ENCODE measurements around the gene PRDM16. TPM values are rescaled to one million over a fixed set of nuclear protein-coding genes. Genes with fewer than 3 reads are reported as not detected.

The PRDM16 gene
- total RNA-seq, 1 experiment from 2014 or later = 0.17 TPM

DNA sequence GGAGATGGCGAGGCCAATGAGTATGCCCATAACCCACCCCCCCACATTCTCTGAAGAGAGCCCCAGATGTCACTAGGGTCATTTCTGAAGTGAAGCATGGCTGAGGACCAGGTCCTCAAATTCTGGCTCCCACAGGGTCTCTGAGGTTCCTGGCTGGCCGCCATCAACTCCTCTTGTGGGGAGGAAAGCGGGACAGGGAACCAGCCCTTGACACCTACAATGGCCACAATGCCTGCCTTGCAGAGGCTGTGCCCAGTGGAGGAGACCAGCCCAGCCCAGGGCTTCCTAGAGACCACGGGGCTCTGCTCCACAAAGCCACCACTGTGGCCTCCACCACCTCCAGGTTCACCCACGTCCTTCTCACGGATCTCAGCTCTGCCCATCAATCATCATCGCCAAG, 265.4 kb downstream of the PRDM16 start:
- H3K27ac Mint-ChIP-seq = peak overlapping the region in 1 of 3 experiments; percentile 5; a peak in 1 of 7 replicates
- Histone ChIP-seq H2BK12ac (ENCODE audit: insufficient read length, low read depth, low read length) (no peak overlapping the region), H3K27me3 (ENCODE audit: insufficient read depth, low read length) (no peaks in the 10 kb centered on the region), H3K27ac (ENCODE audit: insufficient read length, low read depth, low read length) (no peak overlapping the region), H2AFZ (ENCODE audit: low read length) (no peak overlapping the region), H3K56ac (ENCODE audit: insufficient read length, low read depth, low read length) (no peak overlapping the region), H2BK15ac (ENCODE audit: low read depth, low read length) (no peak overlapping the region), H3K4me2 (ENCODE audit: insufficient read depth, insufficient read length, low read length) (no peak overlapping the region), H3K9ac (ENCODE audit: extremely low read depth, insufficient read length, low read length) (no peak overlapping the region), H4K91ac (ENCODE audit: insufficient read length, low read depth, low read length) (no peak overlapping the region), H3K18ac (ENCODE audit: insufficient read length, low read depth, low read length) (no peak overlapping the region), H3T11ph (ENCODE audit: low read length) (no peak overlapping the region), H3K4ac (ENCODE audit: low read depth, low read length) (no peak overlapping the region), H2AK5ac (ENCODE audit: insufficient read length, low read length) (no peak overlapping the region), H2BK120ac (ENCODE audit: low read depth, low read length, poor library complexity, severe bottlenecking) (no peak overlapping the region), H2BK20ac (ENCODE audit: low read depth, low read length, poor library complexity, severe bottlenecking) (no peak overlapping the region), H3K14ac (ENCODE audit: insufficient read depth, low read length) (no peak overlapping the region), H3K79me2 (ENCODE audit: insufficient read depth, low read length) (no peaks in the 10 kb centered on the region), H3K4me1 (ENCODE audit: insufficient read depth, low read length) (no peaks in the 10 kb centered on the region), H3K23ac (ENCODE audit: insufficient read length, low read depth, low read length) (no peak overlapping the region), H3K23me2 (ENCODE audit: insufficient read length, low read depth, low read length, poor library complexity, severe bottlenecking) (no peaks in the 10 kb centered on the region), H4K20me1 (ENCODE audit: control insufficient read depth, insufficient read depth, insufficient read length) (no peaks in the 10 kb centered on the region), H4K5ac (ENCODE audit: insufficient read length, low read depth, low read length) (no peak overlapping the region), H2BK5ac (ENCODE audit: insufficient read length, low read length) (no peak overlapping the region), H3K79me1 (ENCODE audit: insufficient read depth, low read depth, low read length, poor library complexity, severe bottlenecking) (no peaks in the 10 kb centered on the region), H3K9me3 (ENCODE audit: control insufficient read depth, low read depth, low read length) (no peaks in the 10 kb centered on the region), H4K8ac (replicated peaks; ENCODE audit: insufficient read length, low read depth, low read length) (no peak overlapping the region)
- DNase-seq = no peak
- H3K4me3 Mint-ChIP-seq = no peak overlapping the region
- peaks cover 0 to 12% of the 10 kb centered on the region in 2 experiments; a peak in 3 of 4 replicates for H3K4me1 Mint-ChIP-seq
- H3K27me3 Mint-ChIP-seq (ENCODE audit: low read depth) = no peaks in the 10 kb centered on the region
- no peaks in the 10 kb centered on the region for H3K9me3 Mint-ChIP-seq
- WGBS (ENCODE audit: extremely low coverage, insufficient read length, low lambda C conversion rate) = no CpG with 5 or more reads among the region's 7 CpGs
- H3K36me3 Mint-ChIP-seq (ENCODE audit: insufficient read depth in 1 of 3, low read depth in 3 of 3) = no peaks in the 10 kb centered on the region; a peak in 1 of 7 replicates
- TF ChIP-seq, protein P1, sequence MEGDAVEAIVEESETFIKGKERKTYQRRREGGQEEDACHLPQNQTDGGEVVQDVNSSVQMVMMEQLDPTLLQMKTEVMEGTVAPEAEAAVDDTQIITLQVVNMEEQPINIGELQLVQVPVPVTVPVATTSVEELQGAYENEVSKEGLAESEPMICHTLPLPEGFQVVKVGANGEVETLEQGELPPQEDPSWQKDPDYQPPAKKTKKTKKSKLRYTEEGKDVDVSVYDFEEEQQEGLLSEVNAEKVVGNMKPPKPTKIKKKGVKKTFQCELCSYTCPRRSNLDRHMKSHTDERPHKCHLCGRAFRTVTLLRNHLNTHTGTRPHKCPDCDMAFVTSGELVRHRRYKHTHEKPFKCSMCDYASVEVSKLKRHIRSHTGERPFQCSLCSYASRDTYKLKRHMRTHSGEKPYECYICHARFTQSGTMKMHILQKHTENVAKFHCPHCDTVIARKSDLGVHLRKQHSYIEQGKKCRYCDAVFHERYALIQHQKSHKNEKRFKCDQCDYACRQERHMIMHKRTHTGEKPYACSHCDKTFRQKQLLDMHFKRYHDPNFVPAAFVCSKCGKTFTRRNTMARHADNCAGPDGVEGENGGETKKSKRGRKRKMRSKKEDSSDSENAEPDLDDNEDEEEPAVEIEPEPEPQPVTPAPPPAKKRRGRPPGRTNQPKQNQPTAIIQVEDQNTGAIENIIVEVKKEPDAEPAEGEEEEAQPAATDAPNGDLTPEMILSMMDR (conservative IDR thresholded peaks at IDR 0.05) = no peak

Data from H9 (cell line).